Osteoblast (primary cell): ENCODE results near the gene WAC. TPM values are rescaled to one million over a fixed set of nuclear protein-coding genes. Genes with fewer than 3 reads are reported as not detected.
A peak's percentile ranks its signal among the peaks of the same experiment; 100 is the strongest.
"Not testable (repeated sequence)": the region's sequence is repeated elsewhere in the genome, so short reads cannot be mapped to it uniquely, and the experiment has no call there.

ENCODE experiments used
- DNase-seq: peaks from one replicate; pipeline ENCODE4 v3.0.0; 2011; ENCODE audit warnings: low spot score, mixed read lengths; ENCODE audit not compliant: insufficient read length; ENCODE audit errors: missing footprints
- H2AFZ ChIP-seq: 2 replicates; pipeline ENCODE4 v1.6.0; 2011; ENCODE audit warnings: mild to moderate bottlenecking, low read length
- H3K27ac ChIP-seq: 2 replicates; pipeline ENCODE4 v1.5.1; 2011; ENCODE audit warnings: mild to moderate bottlenecking, low read depth, low read length, moderate library complexity
- H3K27me3 ChIP-seq: 2 replicates; pipeline ENCODE4 v1.6.0; 2012; ENCODE audit warnings: mild to moderate bottlenecking, control low read depth, inconsistent platforms, low read length, moderate library complexity; ENCODE audit not compliant: insufficient read depth
- H3K36me3 ChIP-seq: 2 replicates; pipeline ENCODE4 v1.5.1; 2011; ENCODE audit warnings: mild to moderate bottlenecking, low read length, control low read depth, moderate library complexity; ENCODE audit not compliant: insufficient read depth
- H3K4me1 ChIP-seq: 2 replicates; pipeline ENCODE4 v1.5.1; 2011; ENCODE audit warnings: mild to moderate bottlenecking, low read length, control low read depth, moderate library complexity; ENCODE audit not compliant: insufficient read depth
- H3K4me2 ChIP-seq: 2 replicates; pipeline ENCODE4 v1.6.0; 2011; ENCODE audit warnings: mild to moderate bottlenecking, low read length; ENCODE audit not compliant: insufficient read depth
- H3K4me3 ChIP-seq: fragments of 200-600 bp; sonication (generic); 3 replicates; pipeline ENCODE4 v1.5.1; 2012; ENCODE audit warnings: mild to moderate bottlenecking, low read length, inconsistent platforms; ENCODE audit not compliant: insufficient read depth
- H3K79me2 ChIP-seq: 2 replicates; pipeline ENCODE4 v1.6.0; 2012; ENCODE audit warnings: mild to moderate bottlenecking, low read length, control low read depth, inconsistent platforms; ENCODE audit not compliant: insufficient read depth
- H3K9me3 ChIP-seq: 2 replicates; pipeline ENCODE4 v1.5.1; 2011; ENCODE audit warnings: low read depth, low read length, control low read depth
- H4K20me1 ChIP-seq: 2 replicates; pipeline ENCODE4 v1.6.0; 2012; ENCODE audit warnings: mild to moderate bottlenecking, low read length, control low read depth; ENCODE audit not compliant: insufficient read depth
- CTCF ChIP-seq: IDR thresholded peaks from 2 replicates; pipeline ENCODE4 v1.5.1; 2011; ENCODE audit warnings: mild to moderate bottlenecking, low read depth, low read length, moderate library complexity; ENCODE audit errors: extremely low read depth
- total RNA-seq: library from RNA; depleted of rRNA; stranded (reverse); fragments of >200 nt; gene quantifications from 2 replicates; pipeline ENCODE4 v1.2.3, GENCODE V29; 2012

Gene WAC
- total RNA-seq, 1 donor: 77.1 TPM

- no peak for TF ChIP-seq CTCF
- no peaks in the 10 kb centered on the region for H3K4me1 ChIP-seq
- H2AFZ ChIP-seq: no peak overlapping the region
Observed at GRCh38 chr10:28508304-28508925, 24.5 kb upstream of the WAC start.

GRCh38 chr10:28509286-28509685, 23.6 kb upstream of the WAC start:
- H4K20me1 ChIP-seq: no peaks in the 10 kb centered on the region
- no peaks in the 10 kb centered on the region for H3K36me3 ChIP-seq
- no peak overlapping the region for H2AFZ ChIP-seq
- no peaks in the 10 kb centered on the region for H3K9me3 ChIP-seq
- H3K27me3 ChIP-seq: no peaks in the 10 kb centered on the region
- no peaks in the 10 kb centered on the region for H3K4me1 ChIP-seq
- H3K4me2 ChIP-seq: no peak overlapping the region
- no peak for TF ChIP-seq CTCF
- no peak overlapping the region for H3K4me3 ChIP-seq
- no peaks in the 10 kb centered on the region for H3K79me2 ChIP-seq
- DNase-seq: no peak
- no peak overlapping the region for H3K27ac ChIP-seq

More at GRCh38 chr10:28508304-28508925, 24.5 kb upstream of the WAC start:
- no peak for DNase-seq
- H3K4me3 ChIP-seq: no peak overlapping the region
- no peaks in the 10 kb centered on the region for H3K79me2 ChIP-seq
- no peaks in the 10 kb centered on the region for H3K9me3 ChIP-seq
- no peaks in the 10 kb centered on the region for H4K20me1 ChIP-seq
- no peaks in the 10 kb centered on the region for H3K36me3 ChIP-seq
- H3K4me2 ChIP-seq: no peak overlapping the region
- H3K27ac ChIP-seq: no peak overlapping the region
- H3K27me3 ChIP-seq: no peaks in the 10 kb centered on the region

- Histone ChIP-seq H3K27ac (no peak overlapping the region), H3K4me1 (no peaks in the 10 kb centered on the region), H3K36me3 (no peaks in the 10 kb centered on the region), H3K4me2 (no peak overlapping the region), H2AFZ (no peak overlapping the region), H3K9me3 (no peaks in the 10 kb centered on the region), H3K79me2 (no peaks in the 10 kb centered on the region), H4K20me1 (no peaks in the 10 kb centered on the region), H3K27me3 (no peaks in the 10 kb centered on the region), H3K4me3 (no peak overlapping the region)
- TF ChIP-seq CTCF: no peak
- no peak for DNase-seq
Observed at GRCh38 chr10:28514648-28515047, 18.3 kb upstream of the WAC start.

GRCh38 chr10:28520346-28520745, 12.6 kb upstream of the WAC start:
- no peaks in the 10 kb centered on the region for H3K4me1 ChIP-seq
- H3K4me3 ChIP-seq: no peak overlapping the region
- no peak overlapping the region for H2AFZ ChIP-seq
- no peak overlapping the region for H3K27ac ChIP-seq
- no peak for DNase-seq
- H3K27me3 ChIP-seq: no peaks in the 10 kb centered on the region
- no peaks in the 10 kb centered on the region for H3K79me2 ChIP-seq
- no peaks in the 10 kb centered on the region for H3K9me3 ChIP-seq
- H3K4me2 ChIP-seq: no peak overlapping the region
- no peak for TF ChIP-seq CTCF
- H3K36me3 ChIP-seq: peaks cover 19% of the 10 kb centered on the region
- no peaks in the 10 kb centered on the region for H4K20me1 ChIP-seq

- not testable (repeated sequence) for DNase-seq, H4K20me1 ChIP-seq, H3K4me2 ChIP-seq, H3K79me2 ChIP-seq, H3K9me3 ChIP-seq, H3K4me3 ChIP-seq, H3K27me3 ChIP-seq, H2AFZ ChIP-seq, H3K4me1 ChIP-seq
- H3K36me3 ChIP-seq: peaks cover 23% of the 10 kb centered on the region
- peak overlapping the region; percentile 56 for H3K27ac ChIP-seq
Observed at GRCh38 chr10:28520828-28521227, 12.1 kb upstream of the WAC start.

- H3K27ac ChIP-seq, H3K9me3 ChIP-seq, DNase-seq, H3K4me1 ChIP-seq, H3K4me3 ChIP-seq, H2AFZ ChIP-seq, H4K20me1 ChIP-seq, H3K4me2 ChIP-seq, H3K27me3 ChIP-seq: not testable (repeated sequence)
- Histone ChIP-seq H3K36me3 (peaks cover 23% of the 10 kb centered on the region), H3K79me2 (peaks cover 12% of the 10 kb centered on the region)
Observed at GRCh38 chr10:28521961-28522360, 11.0 kb upstream of the WAC start.
